HepG2 (cell line): Measurements from ENCODE around the gene AP4M1. TPM values are rescaled to one million over a fixed set of nuclear protein-coding genes. Genes with fewer than 3 reads are reported as not detected.

Experiments used
- AGO1 ChIP-seq: fragments of 200-400 bp; formaldehyde crosslinking; IDR thresholded peaks from 2 replicates; pipeline ENCODE4 v1.6.1; 2017; ENCODE audit warnings: mild to moderate bottlenecking, low read depth, low read length, moderate library complexity; ENCODE audit not compliant: poor library complexity, severe bottlenecking
- ATM ChIP-seq: fragments of 450-650 bp; IDR thresholded peaks from 2 replicates; pipeline ENCODE4 v1.7.1; 2017; ENCODE audit warnings: mild to moderate bottlenecking, borderline replicate concordance
- ESRRA ChIP-seq: sonication (generic); formaldehyde crosslinking; IDR thresholded peaks from 2 replicates; pipeline ENCODE4 v1.5.1; 2020; ENCODE audit warnings: mild to moderate bottlenecking, low read depth, missing genetic modification reagents
- FOXC1 ChIP-seq: sonication (generic); formaldehyde crosslinking; IDR thresholded peaks from 2 replicates; pipeline ENCODE4 v1.8.0; 2022; ENCODE audit warnings: mild to moderate bottlenecking, missing genetic modification reagents, borderline replicate concordance
- GFI1 ChIP-seq: sonication (generic); formaldehyde crosslinking; IDR thresholded peaks from 2 replicates; pipeline ENCODE4 v1.5.0; 2020; ENCODE audit warnings: missing genetic modification reagents, mild to moderate bottlenecking, borderline replicate concordance
- KAT8 ChIP-seq: IDR thresholded peaks from 2 replicates; pipeline ENCODE4 v1.6.1; 2016; ENCODE audit warnings: missing genetic modification reagents, missing compliant biosample characterization
- MEF2D ChIP-seq: sonication (generic); formaldehyde crosslinking; IDR thresholded peaks from 2 replicates; pipeline ENCODE4 v1.5.1; 2020; ENCODE audit warnings: mild to moderate bottlenecking, missing genetic modification reagents
- RFX5 ChIP-seq: IDR thresholded peaks from 2 replicates; pipeline ENCODE4 v1.6.1; 2011; ENCODE audit warnings: low read depth, low read length, improper control_type of control experiment
- TFDP1 ChIP-seq: IDR thresholded peaks from 2 replicates; pipeline ENCODE4 v1.6.1; 2016; ENCODE audit warnings: missing compliant biosample characterization, missing genetic modification reagents, borderline replicate concordance
- ZBTB3 ChIP-seq: sonication (generic); formaldehyde crosslinking; IDR thresholded peaks from 2 replicates; pipeline ENCODE4 v1.4.0; 2020; ENCODE audit warnings: low read depth, mild to moderate bottlenecking, moderate library complexity, missing genetic modification reagents, borderline replicate concordance
- ZBTB33 ChIP-seq: sonication (generic); formaldehyde crosslinking; IDR thresholded peaks from 2 replicates; pipeline ENCODE4 v1.4.0; 2020; ENCODE audit warnings: missing genetic modification reagents
- ZBTB8A ChIP-seq: sonication (generic); formaldehyde crosslinking; IDR thresholded peaks from 2 replicates; pipeline ENCODE4 v1.4.0; 2020; ENCODE audit warnings: mild to moderate bottlenecking, low read depth, missing genetic modification reagents, borderline replicate concordance
- ZFYVE20 ChIP-seq: sonication (generic); formaldehyde crosslinking; IDR thresholded peaks from 2 replicates; pipeline ENCODE4 v1.8.0; 2023; ENCODE audit warnings: low read depth, mild to moderate bottlenecking, moderate library complexity, missing genetic modification reagents, borderline replicate concordance
- ZKSCAN8 ChIP-seq: IDR thresholded peaks from 2 replicates; pipeline ENCODE4 v1.6.1; 2016; ENCODE audit warnings: borderline replicate concordance, missing genetic modification reagents, missing compliant biosample characterization
- ZNF143 ChIP-seq: sonication (generic); formaldehyde crosslinking; IDR thresholded peaks from 2 replicates; pipeline ENCODE4 v1.4.0; 2020; ENCODE audit warnings: missing genetic modification reagents
- ZNF225 ChIP-seq: sonication (generic); formaldehyde crosslinking; IDR thresholded peaks from 2 replicates; pipeline ENCODE4 v1.4.0; 2020; ENCODE audit warnings: mild to moderate bottlenecking, missing genetic modification reagents
- ZNF263 ChIP-seq: sonication (generic); formaldehyde crosslinking; IDR thresholded peaks from 2 replicates; pipeline ENCODE4 v1.4.0; 2020; ENCODE audit warnings: missing genetic modification reagents
- ZNF30 ChIP-seq: sonication (generic); formaldehyde crosslinking; IDR thresholded peaks from 2 replicates; pipeline ENCODE4 v1.5.0; 2020; ENCODE audit warnings: mild to moderate bottlenecking, missing genetic modification reagents
- ZNF589 ChIP-seq: sonication (generic); formaldehyde crosslinking; conservative IDR thresholded peaks from 2 replicates; pipeline ENCODE4 v1.8.0; 2022; ENCODE audit warnings: mild to moderate bottlenecking, moderate library complexity, missing genetic modification reagents
- ZNF747 ChIP-seq: sonication (generic); formaldehyde crosslinking; IDR thresholded peaks from 2 replicates; pipeline ENCODE4 v1.8.1; 2023; ENCODE audit warnings: missing genetic modification reagents, mild to moderate bottlenecking, borderline replicate concordance
- ZNF878 ChIP-seq: sonication (generic); formaldehyde crosslinking; IDR thresholded peaks from 2 replicates; pipeline ENCODE4 v1.8.1; 2023; ENCODE audit warnings: mild to moderate bottlenecking, missing genetic modification reagents, moderate library complexity
- ZSCAN31 ChIP-seq: sonication (generic); formaldehyde crosslinking; IDR thresholded peaks from 2 replicates; pipeline ENCODE4 v1.5.0; 2020; ENCODE audit warnings: low read depth, mild to moderate bottlenecking, missing genetic modification reagents
- polyA plus RNA-seq, 8 experiments: library from polyadenylated mRNA; depleted of rRNA in 3 of 8; stranded (reverse) in 7 of 8; unstranded in 1 of 8; fragments of >200 nt; fragmentation: Illumina TruSeq in 4 of 8; extraction: Trizol in 4 of 8; gene quantifications; 2 replicates each; pipeline versions ENCODE4 v1.2.1 to v1.2.3, GENCODE V29; 2011 to 2016; ENCODE audit warnings: low read depth in 4 of 8, missing spikeins in 1 of 8, mixed read lengths in 1 of 8; ENCODE audit not compliant: insufficient read depth in 1 of 8
- total RNA-seq, 5 experiments: library from RNA; depleted of rRNA; stranded (reverse); fragments of >200 nt; fragmentation: Illumina TruSeq; extraction: Trizol; gene quantifications; 2 replicates each; pipeline ENCODE4 v1.2.3, GENCODE V29; 2016; ENCODE audit warnings: low read depth in 1 of 5
- TF ChIP-seq, protein P1 (sequence below): sonication (generic); formaldehyde crosslinking; IDR thresholded peaks from 2 replicates; pipeline ENCODE4 v1.8.1; 2023; ENCODE audit warnings: mild to moderate bottlenecking, inconsistent platforms, moderate library complexity, missing genetic modification reagents, borderline replicate concordance
- TF ChIP-seq, protein P2 (sequence below): sonication (generic); formaldehyde crosslinking; conservative IDR thresholded peaks from 2 replicates; pipeline ENCODE4 v1.4.0; 2020; ENCODE audit warnings: missing genetic modification reagents

AP4M1 gene
- total and polyA plus RNA-seq, 2 of the 13 experiments (the other 11 are each of a cell fraction or from before 2014, with no cell fraction given): 6.3 to 9.7 TPM

DNA sequence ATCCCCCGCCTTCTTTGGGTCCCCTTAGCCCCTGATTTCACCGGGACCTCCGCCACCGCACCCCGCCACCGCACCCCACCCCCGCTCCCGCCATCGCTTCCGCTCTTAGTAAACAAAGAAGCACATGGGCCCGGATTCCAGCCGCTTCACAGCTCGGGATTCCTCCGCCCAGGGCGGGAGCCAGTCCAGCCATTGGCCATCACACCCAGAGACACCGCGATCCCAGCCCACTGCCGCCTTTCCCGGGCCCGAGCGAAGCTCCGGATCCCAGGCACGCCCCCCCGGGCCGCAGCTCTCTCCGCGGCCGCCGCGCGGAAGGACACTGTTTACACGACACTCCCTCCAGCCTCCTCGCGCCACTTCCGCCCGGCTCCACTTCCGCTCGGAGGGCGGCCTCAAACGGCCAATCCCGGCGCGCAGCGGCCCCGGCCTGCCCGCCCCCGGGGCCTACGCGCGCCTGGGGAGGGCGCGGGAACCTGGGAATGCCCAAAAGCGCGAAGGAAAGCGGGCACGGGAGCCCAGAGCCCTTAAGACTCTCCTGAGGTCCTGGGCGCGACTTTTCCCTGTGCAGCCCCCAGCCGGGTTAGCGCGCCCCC lies 925 bp upstream of the AP4M1 start (continued):
- TF ChIP-seq TFDP1 (CRISPR knock-in tag): peak; percentile 91
- peak; percentile 67; the same call in 1 of the 2 replicates for TF ChIP-seq ZBTB8A (CRISPR knock-in tag)
- TF ChIP-seq RFX5: no peak
- no peak for TF ChIP-seq ZKSCAN8 (CRISPR knock-in tag)
- peak; percentile 79; the same call in 1 of the 2 replicates for TF ChIP-seq ZSCAN31 (CRISPR knock-in tag)
- no peak for TF ChIP-seq ZNF225 (CRISPR knock-in tag)
- no peak for TF ChIP-seq ZNF30 (CRISPR knock-in tag)
- TF ChIP-seq ZNF878 (CRISPR knock-in tag): peak; percentile 95
- TF ChIP-seq ZBTB3 (CRISPR knock-in tag): peak; percentile 30; the same call in 1 of the 2 replicates
- peak; percentile 31 for TF ChIP-seq ZBTB33 (CRISPR knock-in tag)
- peak; percentile 96 for TF ChIP-seq KAT8
- no peak for TF ChIP-seq ZNF589 (CRISPR knock-in tag)
- TF ChIP-seq, protein P1, sequence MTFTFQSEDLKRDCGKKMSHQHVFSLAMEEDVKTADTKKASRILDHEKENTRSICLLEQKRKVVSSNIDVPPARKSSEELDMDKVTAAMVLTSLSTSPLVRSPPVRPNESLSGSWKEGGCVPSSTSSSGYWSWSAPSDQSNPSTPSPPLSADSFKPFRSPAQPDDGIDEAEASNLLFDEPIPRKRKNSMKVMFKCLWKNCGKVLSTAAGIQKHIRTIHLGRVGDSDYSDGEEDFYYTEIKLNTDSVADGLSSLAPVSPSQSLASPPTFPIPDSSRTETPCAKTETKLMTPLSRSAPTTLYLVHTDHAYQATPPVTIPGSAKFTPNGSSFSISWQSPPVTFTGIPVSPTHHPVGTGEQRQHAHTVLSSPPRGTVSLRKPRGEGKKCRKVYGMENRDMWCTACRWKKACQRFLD (CRISPR knock-in tag): peak; percentile 27; the same call in 1 of the 2 replicates
- TF ChIP-seq ZNF263 (CRISPR knock-in tag): no peak
- TF ChIP-seq AGO1: no peak
- peak; percentile 79; the same call in 1 of the 2 replicates for TF ChIP-seq ESRRA (CRISPR knock-in tag)
- peak; percentile 95; the same call in 1 of the 2 replicates for TF ChIP-seq ZNF747
- no peak for TF ChIP-seq GFI1 (CRISPR knock-in tag)
- TF ChIP-seq MEF2D (CRISPR knock-in tag): no peak
- TF ChIP-seq FOXC1 (CRISPR knock-in tag): peak; percentile 56; the same call in 1 of the 2 replicates
- TF ChIP-seq ATM: no peak
- TF ChIP-seq ZFYVE20 (CRISPR knock-in tag): peak; percentile 41; the same call in 1 of the 2 replicates
- TF ChIP-seq ZNF143 (CRISPR knock-in tag): peak; percentile 48; the same call in 1 of the 2 replicates
- TF ChIP-seq, protein P2, sequence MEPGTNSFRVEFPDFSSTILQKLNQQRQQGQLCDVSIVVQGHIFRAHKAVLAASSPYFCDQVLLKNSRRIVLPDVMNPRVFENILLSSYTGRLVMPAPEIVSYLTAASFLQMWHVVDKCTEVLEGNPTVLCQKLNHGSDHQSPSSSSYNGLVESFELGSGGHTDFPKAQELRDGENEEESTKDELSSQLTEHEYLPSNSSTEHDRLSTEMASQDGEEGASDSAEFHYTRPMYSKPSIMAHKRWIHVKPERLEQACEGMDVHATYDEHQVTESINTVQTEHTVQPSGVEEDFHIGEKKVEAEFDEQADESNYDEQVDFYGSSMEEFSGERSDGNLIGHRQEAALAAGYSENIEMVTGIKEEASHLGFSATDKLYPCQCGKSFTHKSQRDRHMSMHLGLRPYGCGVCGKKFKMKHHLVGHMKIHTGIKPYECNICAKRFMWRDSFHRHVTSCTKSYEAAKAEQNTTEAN (CRISPR knock-in tag): no peak; the same call in 1 of the 2 replicates
